ENCODE measurements around the gene ZKSCAN4.

Gene ZKSCAN4

DNA sequence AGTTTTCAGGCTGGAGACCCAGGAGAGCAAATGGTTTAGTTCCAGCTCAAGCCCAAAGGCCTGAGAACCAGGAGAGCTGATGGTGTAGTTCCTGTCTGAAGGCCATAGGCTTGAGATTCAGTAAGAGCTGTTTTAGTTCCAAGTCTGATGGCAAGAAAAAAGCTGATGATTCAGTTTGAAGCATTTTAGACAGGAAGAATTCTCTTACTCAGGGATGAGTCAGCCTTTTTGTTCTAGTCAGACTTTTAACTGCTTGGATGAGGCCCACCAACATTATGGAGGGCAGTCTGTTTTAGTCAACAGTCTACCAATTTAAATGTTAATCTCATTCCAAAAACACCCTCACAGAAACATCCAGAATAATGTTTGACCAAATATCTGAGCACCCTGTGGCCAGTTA lies 17.4 kb upstream of the ZKSCAN4 start:
- H3K79me2 ChIP-seq (ENCODE audit: control insufficient read depth, low read length), result peaks cover 6% of the 10 kb centered on the region
- H3K36me3 ChIP-seq (ENCODE audit: control insufficient read depth, low read length), result peaks cover 17% of the 10 kb centered on the region
- no peak for TF ChIP-seq EZH2phosphoT487 (IDR thresholded peaks at IDR 0.05; ENCODE audit: borderline replicate concordance, low read length)
- TF ChIP-seq, protein P1, sequence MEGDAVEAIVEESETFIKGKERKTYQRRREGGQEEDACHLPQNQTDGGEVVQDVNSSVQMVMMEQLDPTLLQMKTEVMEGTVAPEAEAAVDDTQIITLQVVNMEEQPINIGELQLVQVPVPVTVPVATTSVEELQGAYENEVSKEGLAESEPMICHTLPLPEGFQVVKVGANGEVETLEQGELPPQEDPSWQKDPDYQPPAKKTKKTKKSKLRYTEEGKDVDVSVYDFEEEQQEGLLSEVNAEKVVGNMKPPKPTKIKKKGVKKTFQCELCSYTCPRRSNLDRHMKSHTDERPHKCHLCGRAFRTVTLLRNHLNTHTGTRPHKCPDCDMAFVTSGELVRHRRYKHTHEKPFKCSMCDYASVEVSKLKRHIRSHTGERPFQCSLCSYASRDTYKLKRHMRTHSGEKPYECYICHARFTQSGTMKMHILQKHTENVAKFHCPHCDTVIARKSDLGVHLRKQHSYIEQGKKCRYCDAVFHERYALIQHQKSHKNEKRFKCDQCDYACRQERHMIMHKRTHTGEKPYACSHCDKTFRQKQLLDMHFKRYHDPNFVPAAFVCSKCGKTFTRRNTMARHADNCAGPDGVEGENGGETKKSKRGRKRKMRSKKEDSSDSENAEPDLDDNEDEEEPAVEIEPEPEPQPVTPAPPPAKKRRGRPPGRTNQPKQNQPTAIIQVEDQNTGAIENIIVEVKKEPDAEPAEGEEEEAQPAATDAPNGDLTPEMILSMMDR (IDR thresholded peaks at IDR 0.05; ENCODE audit: low read depth, low read length, poor library complexity, severe bottlenecking), result no peak
- no peak overlapping the region for H3K4me3 ChIP-seq (ENCODE audit: low read length)
- H3F3A ChIP-seq (ENCODE audit: control insufficient read depth, insufficient read depth), result no peaks in the 10 kb centered on the region
- no peaks in the 10 kb centered on the region for H3K9me3 ChIP-seq (ENCODE audit: control insufficient read depth, insufficient read depth, low read length)
- H3K27ac ChIP-seq (ENCODE audit: low read depth, low read length), result no peak overlapping the region
- H4K20me1 ChIP-seq (ENCODE audit: control insufficient read depth, insufficient read depth, low read depth, low read length), result no peaks in the 10 kb centered on the region
- H3K4me2 ChIP-seq (ENCODE audit: low read length), result no peak overlapping the region
- H3K9me2 ChIP-seq (replicated peaks; ENCODE audit: control insufficient read depth, low read length), result no peaks in the 10 kb centered on the region
- peaks cover 22% of the 10 kb centered on the region for H3K4me1 ChIP-seq (ENCODE audit: control insufficient read depth, low read length)
- no peaks in the 10 kb centered on the region for H3K27me3 ChIP-seq (ENCODE audit: control insufficient read depth, low read length)

DNA sequence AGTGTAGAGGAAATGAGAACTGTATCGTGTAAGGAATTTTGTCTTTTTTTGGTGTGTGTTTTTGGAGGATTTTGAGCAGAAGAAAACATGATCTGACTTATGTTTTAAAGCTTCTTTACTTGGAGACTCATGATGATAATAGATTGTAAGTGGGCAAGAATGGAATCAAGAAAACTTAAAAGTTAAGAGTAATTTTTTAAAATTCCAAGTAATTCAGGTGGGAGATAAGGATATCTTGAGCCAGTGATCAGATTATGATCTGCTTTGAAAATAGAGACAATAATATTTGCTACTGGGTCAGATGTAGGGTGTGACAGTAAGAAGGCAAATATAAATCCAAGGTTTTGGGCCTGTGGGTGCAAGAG lies 15.6 kb upstream of the ZKSCAN4 start:
- Histone ChIP-seq H3K27me3 (ENCODE audit: control insufficient read depth, low read length) (no peaks in the 10 kb centered on the region), H3F3A (ENCODE audit: control insufficient read depth, insufficient read depth) (no peaks in the 10 kb centered on the region), H4K20me1 (ENCODE audit: control insufficient read depth, insufficient read depth, low read depth, low read length) (no peaks in the 10 kb centered on the region), H3K36me3 (ENCODE audit: control insufficient read depth, low read length) (peaks cover 8% of the 10 kb centered on the region; the same call in 1 of the 2 replicates), H3K9me2 (replicated peaks; ENCODE audit: control insufficient read depth, low read length) (no peaks in the 10 kb centered on the region), H3K4me3 (ENCODE audit: low read length) (peak overlapping the region; percentile 81), H3K9me3 (ENCODE audit: control insufficient read depth, insufficient read depth, low read length) (no peaks in the 10 kb centered on the region), H3K4me1 (ENCODE audit: control insufficient read depth, low read length) (peaks cover 22% of the 10 kb centered on the region), H3K27ac (ENCODE audit: low read depth, low read length) (peak overlapping the region; percentile 21; the same call in 1 of the 2 replicates), H3K79me2 (ENCODE audit: control insufficient read depth, low read length) (peaks cover 6% of the 10 kb centered on the region), H3K4me2 (ENCODE audit: low read length) (peak overlapping the region; percentile 77)
- TF ChIP-seq EZH2phosphoT487 (IDR thresholded peaks at IDR 0.05; ENCODE audit: borderline replicate concordance, low read length), result no peak
- TF ChIP-seq, protein P1 (IDR thresholded peaks at IDR 0.05; ENCODE audit: low read depth, low read length, poor library complexity, severe bottlenecking), result no peak

DNA sequence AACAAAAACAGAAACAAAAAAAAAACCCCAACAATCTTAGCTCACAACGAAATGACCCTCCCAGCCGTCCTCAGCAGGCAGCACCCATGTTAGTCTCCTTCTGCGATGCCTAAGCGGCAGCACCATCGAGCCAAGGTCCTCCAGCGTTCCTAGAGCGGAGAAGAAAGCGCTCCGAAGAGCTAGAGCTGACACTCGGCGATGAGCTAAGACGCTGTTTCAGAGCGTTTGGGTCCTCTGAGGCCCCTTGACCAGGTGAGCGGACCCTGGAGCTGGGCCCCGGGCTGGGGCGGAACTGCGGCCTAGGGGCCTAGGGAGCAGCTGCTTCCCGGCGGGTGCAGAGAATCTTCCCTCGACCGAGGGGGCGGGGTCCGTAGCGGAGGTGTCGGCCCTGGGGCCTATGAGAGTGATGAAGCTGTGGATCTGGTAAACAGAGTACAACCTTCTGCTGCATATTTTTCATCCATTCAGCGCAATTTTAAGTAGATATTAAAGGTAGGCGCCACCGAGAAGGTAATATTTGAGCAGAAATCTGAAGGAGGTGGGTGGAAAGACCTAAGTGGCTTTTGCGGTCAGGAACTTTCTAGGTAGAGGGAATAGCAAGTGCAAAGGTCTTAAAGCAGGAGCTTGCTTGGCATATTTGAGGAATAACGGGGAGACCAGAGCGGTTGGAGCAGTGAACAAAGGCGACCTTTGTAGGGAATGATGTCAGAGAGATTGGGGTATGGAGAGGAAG lies 15.1 kb upstream of the ZKSCAN4 start, which contains the start of gene ZSCAN26:
Gene ZSCAN26, plus strand, starts transcription at position 182 of the 733 bp plus-strand sequence. CDS start 4,777 bp downstream, outside the sequence.
- Histone ChIP-seq H3F3A (ENCODE audit: control insufficient read depth, insufficient read depth) (no peaks in the 10 kb centered on the region), H3K27ac (ENCODE audit: low read depth, low read length) (peak within 1 kb of the TSS; percentile 21), H3K4me3 (ENCODE audit: low read length) (peak within 1 kb of the TSS; percentile 81), H3K79me2 (ENCODE audit: control insufficient read depth, low read length) (peaks cover 6% of the 10 kb centered on the region), H3K4me1 (ENCODE audit: control insufficient read depth, low read length) (peaks cover 22% of the 10 kb centered on the region), H3K36me3 (ENCODE audit: control insufficient read depth, low read length) (peaks cover 4% of the 10 kb centered on the region; the same call in 1 of the 2 replicates), H4K20me1 (ENCODE audit: control insufficient read depth, insufficient read depth, low read depth, low read length) (no peaks in the 10 kb centered on the region), H3K9me2 (replicated peaks; ENCODE audit: control insufficient read depth, low read length) (no peaks in the 10 kb centered on the region), H3K9me3 (ENCODE audit: control insufficient read depth, insufficient read depth, low read length) (no peaks in the 10 kb centered on the region), H3K27me3 (ENCODE audit: control insufficient read depth, low read length) (no peaks in the 10 kb centered on the region), H3K4me2 (ENCODE audit: low read length) (peak within 1 kb of the TSS; percentile 77)
- TF ChIP-seq EZH2phosphoT487 (IDR thresholded peaks at IDR 0.05; ENCODE audit: borderline replicate concordance, low read length), result no peak
- TF ChIP-seq, protein P1 (IDR thresholded peaks at IDR 0.05; ENCODE audit: low read depth, low read length, poor library complexity, severe bottlenecking), result no peak
